ENCODE data around the gene DNAJC27. TPM values are rescaled to one million over a fixed set of nuclear protein-coding genes. Genes with fewer than 3 reads are reported as not detected.

DNAJC27 gene
- total and polyA plus RNA-seq, 2 experiments from 2014 or later, result 1.3 to 2.9 TPM

GRCh38 chr2:24955921-24956320 lies 15.8 kb downstream of the DNAJC27 start:
- Histone ChIP-seq H3K9ac (no peak overlapping the region), H3K36me3 (ENCODE audit: low read depth) (peaks cover 33% of the 10 kb centered on the region)
- TF ChIP-seq EZH2phosphoT487 (IDR thresholded peaks at IDR 0.05; ENCODE audit: insufficient read depth, low read depth), result no peak
- TF ChIP-seq EZH2 (IDR thresholded peaks at IDR 0.05; ENCODE audit: insufficient read depth, poor library complexity, severe bottlenecking), result no peak

GRCh38 chr2:24955232-24955631 lies 16.5 kb downstream of the DNAJC27 start:
- DNase-seq, result no peak
- in situ Hi-C loops (cut with MboI), result loop anchor here (25.0 kb wide), 1 partner anchor 543 kb away; no protein-coding TSS in a partner anchor
- Histone ChIP-seq H3F3A (ENCODE audit: insufficient read depth) (no peaks in the 10 kb centered on the region), H3K27me3 (replicated peaks; ENCODE audit: insufficient read depth) (no peaks in the 10 kb centered on the region), H3K36me3 (ENCODE audit: low read depth) (peaks cover 33% of the 10 kb centered on the region), H2AFZ (no peak overlapping the region), H3K79me2 (ENCODE audit: insufficient read depth) (no peaks in the 10 kb centered on the region), H3K9me2 (ENCODE audit: insufficient read depth) (no peaks in the 10 kb centered on the region), H3K4me2 (ENCODE audit: unreplicated experiment) (no peak overlapping the region), H3K9ac (no peak overlapping the region), H3K9me3 (ENCODE audit: low read depth) (no peaks in the 10 kb centered on the region), H3K4me3 (no peak overlapping the region), H4K20me1 (ENCODE audit: insufficient read depth) (no peaks in the 10 kb centered on the region), H3K27ac (no peak overlapping the region), H3K4me1 (ENCODE audit: insufficient read depth) (no peaks in the 10 kb centered on the region)
- TF ChIP-seq EZH2 (IDR thresholded peaks at IDR 0.05; ENCODE audit: insufficient read depth, poor library complexity, severe bottlenecking) (no peak), EZH2phosphoT487 (IDR thresholded peaks at IDR 0.05; ENCODE audit: insufficient read depth, low read depth) (no peak)

More at GRCh38 chr2:24955921-24956320, 15.8 kb downstream of the DNAJC27 start:
- no peaks in the 10 kb centered on the region for H4K20me1 ChIP-seq (ENCODE audit: insufficient read depth)
- no peak for DNase-seq
- no peaks in the 10 kb centered on the region for H3K9me2 ChIP-seq (ENCODE audit: insufficient read depth)
- no peaks in the 10 kb centered on the region for H3K4me1 ChIP-seq (ENCODE audit: insufficient read depth)
- in situ Hi-C loops (cut with MboI), result loop anchor here (25.0 kb wide), 1 partner anchor 544 kb away; no protein-coding TSS in a partner anchor
- H3K4me2 ChIP-seq (ENCODE audit: unreplicated experiment), result no peak overlapping the region
- no peak overlapping the region for H3K4me3 ChIP-seq
- H2AFZ ChIP-seq, result no peak overlapping the region
- no peak overlapping the region for H3K27ac ChIP-seq
- H3K27me3 ChIP-seq (replicated peaks; ENCODE audit: insufficient read depth), result no peaks in the 10 kb centered on the region
- H3K79me2 ChIP-seq (ENCODE audit: insufficient read depth), result no peaks in the 10 kb centered on the region
- H3K9me3 ChIP-seq (ENCODE audit: low read depth), result no peaks in the 10 kb centered on the region
- H3F3A ChIP-seq (ENCODE audit: insufficient read depth), result no peaks in the 10 kb centered on the region

GRCh38 chr2:24950102-24950501 lies 21.7 kb downstream of the DNAJC27 start:
- Histone ChIP-seq H4K20me1 (ENCODE audit: insufficient read depth) (no peaks in the 10 kb centered on the region), H3K4me3 (no peak overlapping the region), H3K27ac (no peak overlapping the region), H3K9me3 (ENCODE audit: low read depth) (no peaks in the 10 kb centered on the region), H3K79me2 (ENCODE audit: insufficient read depth) (no peaks in the 10 kb centered on the region), H3K4me1 (ENCODE audit: insufficient read depth) (no peaks in the 10 kb centered on the region), H3K36me3 (ENCODE audit: low read depth) (peaks cover 11% of the 10 kb centered on the region; the same call in 1 of the 2 replicates), H3K9ac (no peak overlapping the region), H3K27me3 (replicated peaks; ENCODE audit: insufficient read depth) (no peaks in the 10 kb centered on the region), H3K9me2 (ENCODE audit: insufficient read depth) (no peaks in the 10 kb centered on the region), H3K4me2 (ENCODE audit: unreplicated experiment) (no peak overlapping the region), H3F3A (ENCODE audit: insufficient read depth) (no peaks in the 10 kb centered on the region), H2AFZ (no peak overlapping the region)
- in situ Hi-C loops (cut with MboI), result loop anchor here (25.0 kb wide), 1 partner anchor 538 kb away; no protein-coding TSS in a partner anchor
- TF ChIP-seq EZH2phosphoT487 (IDR thresholded peaks at IDR 0.05; ENCODE audit: insufficient read depth, low read depth), result no peak
- no peak for TF ChIP-seq EZH2 (IDR thresholded peaks at IDR 0.05; ENCODE audit: insufficient read depth, poor library complexity, severe bottlenecking)
- no peak for DNase-seq
- 93 to 94% methylated on average over 7 of the region's 7 CpGs for whole genome bisulfite sequencing, 2 experiments (ENCODE audit: low coverage in 1 of 2, low lambda C conversion rate in 2 of 2, missing lambda C conversion rate in 2 of 2)

- no peak overlapping the region for H2AFZ ChIP-seq
- TF ChIP-seq EZH2phosphoT487 (IDR thresholded peaks at IDR 0.05; ENCODE audit: insufficient read depth, low read depth) (no peak), EZH2 (IDR thresholded peaks at IDR 0.05; ENCODE audit: insufficient read depth, poor library complexity, severe bottlenecking) (no peak)
- no peaks in the 10 kb centered on the region for H3K9me3 ChIP-seq (ENCODE audit: low read depth)
- H3K36me3 ChIP-seq (ENCODE audit: low read depth), result 0 out of 2 replicates have a peak, but pooled peaks cover 7% of the 10 kb centered on the region
- no peak overlapping the region for H3K27ac ChIP-seq
- no peaks in the 10 kb centered on the region for H4K20me1 ChIP-seq (ENCODE audit: insufficient read depth)
- H3K4me3 ChIP-seq, result no peak overlapping the region
- no peak for DNase-seq
- H3K4me1 ChIP-seq (ENCODE audit: insufficient read depth), result no peaks in the 10 kb centered on the region
- in situ Hi-C loops (cut with MboI), result no loop called here
- 89 to 98% methylated on average over 6 of the region's 6 CpGs for WGBS, 2 experiments (ENCODE audit: low coverage in 1 of 2, low lambda C conversion rate in 2 of 2, missing lambda C conversion rate in 2 of 2)
- no peak overlapping the region for H3K9ac ChIP-seq
- no peaks in the 10 kb centered on the region for H3K9me2 ChIP-seq (ENCODE audit: insufficient read depth)
- H3K27me3 ChIP-seq (replicated peaks; ENCODE audit: insufficient read depth), result no peaks in the 10 kb centered on the region
- H3K79me2 ChIP-seq (ENCODE audit: insufficient read depth), result no peaks in the 10 kb centered on the region
- H3F3A ChIP-seq (ENCODE audit: insufficient read depth), result no peaks in the 10 kb centered on the region
- H3K4me2 ChIP-seq (ENCODE audit: unreplicated experiment), result no peak overlapping the region
Observed at GRCh38 chr2:24948506-24948905, 23.2 kb downstream of the DNAJC27 start.
